ENCODE data around the gene OR52A1. TPM values are rescaled to one million over a fixed set of nuclear protein-coding genes. Genes with fewer than 3 reads are reported as not detected.
"Not testable (repeated sequence)": the region's sequence is repeated elsewhere in the genome, so short reads cannot be mapped to it uniquely, and the experiment has no call there.

The OR52A1 gene
- total and polyA plus RNA-seq, 2 of the 8 experiments (the other 6 are each of a cell fraction or from before 2014, with no cell fraction given), result 5.9 to 12.2 TPM

DNA sequence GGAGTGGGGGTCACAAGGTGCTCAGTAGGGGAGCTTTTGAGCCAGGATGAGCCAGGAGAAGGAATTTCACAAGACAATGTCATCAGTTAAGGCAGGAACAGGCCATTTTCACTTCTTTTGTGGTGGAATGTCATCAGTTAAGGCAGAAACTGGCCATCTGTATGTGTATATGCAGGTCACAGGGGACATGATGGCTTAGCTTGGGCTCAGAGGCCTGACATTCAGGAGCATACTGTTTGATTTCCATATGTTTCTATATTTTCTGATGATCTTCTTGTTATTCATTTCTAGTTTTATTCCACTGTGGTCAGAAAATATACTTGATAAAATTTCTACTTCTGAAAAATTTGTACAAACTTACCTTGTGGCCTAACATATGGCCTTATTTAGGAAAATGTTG is 11.3 kb upstream of the OR52A1 start:
- FAIRE-seq; H3K14ac ChIP-seq (ENCODE audit: insufficient read length); H3K4me2 ChIP-seq (ENCODE audit: insufficient read depth in 1 of 2, low read depth in 2 of 2, low read length in 2 of 2); H2BK15ac ChIP-seq (ENCODE audit: low read length); H3K23ac ChIP-seq (ENCODE audit: insufficient read length); H2BK12ac ChIP-seq (ENCODE audit: low read depth, low read length); H4K20me1 ChIP-seq (replicated peaks in 1 of 2; ENCODE audit: control insufficient read depth in 1 of 2, insufficient read depth in 2 of 2, low read length in 2 of 2); H3K27me3 ChIP-seq (replicated peaks in 1 of 4; ENCODE audit: control insufficient read depth in 3 of 4, extremely low read depth in 1 of 4, insufficient read depth in 3 of 4, low read length in 3 of 4); H3K79me2 ChIP-seq (ENCODE audit: control insufficient read depth in 1 of 2, insufficient read depth in 2 of 2, low read length in 2 of 2); H3K18ac ChIP-seq (ENCODE audit: extremely low read depth, low read length); POLR2A ChIA-PET (ENCODE audit: partially characterized antibody); H3K79me1 ChIP-seq (ENCODE audit: low read depth, low read length); H3K9ac ChIP-seq (replicated peaks in 1 of 4; ENCODE audit: extremely low read depth in 1 of 4, low read depth in 3 of 4, low read length in 3 of 4); H2AK5ac ChIP-seq (ENCODE audit: low read depth, low read length); CTCF ChIA-PET (ENCODE audit: partially characterized antibody); DNase-seq (ENCODE audit: low read depth in 1 of 2, low spot score in 2 of 2); H3K23me2 ChIP-seq (ENCODE audit: low read depth, low read length); H3K4me3 ChIP-seq (ENCODE audit: extremely low read depth in 1 of 4, insufficient read depth in 2 of 4, low read depth in 3 of 4, low read length in 4 of 4); H3K4ac ChIP-seq (replicated peaks; ENCODE audit: insufficient read length, low read depth, low read length); H4K91ac ChIP-seq (replicated peaks; ENCODE audit: insufficient read length, low read length); H3K9me3 ChIP-seq (ENCODE audit: insufficient read depth in 2 of 2, low read depth in 1 of 2, low read length in 1 of 2); H3K4me1 ChIP-seq (replicated peaks in 1 of 4; ENCODE audit: control insufficient read depth in 3 of 4, insufficient read depth in 4 of 4, low read length in 3 of 4); H2AFZ ChIP-seq (ENCODE audit: low read length); H4K8ac ChIP-seq (ENCODE audit: extremely low read depth, insufficient read depth, low read length); H3K36me3 ChIP-seq (ENCODE audit: control insufficient read depth in 2 of 4, insufficient read depth in 4 of 4, low read length in 3 of 4); H4K5ac ChIP-seq (ENCODE audit: insufficient read length, low read depth, low read length); H3K27ac ChIP-seq (ENCODE audit: low read depth, low read length); H2BK20ac ChIP-seq (ENCODE audit: low read length): not testable (repeated sequence)
- H2BK120ac ChIP-seq (replicated peaks; ENCODE audit: low read depth, low read length), result peak overlapping the region; percentile 33
- peak overlapping the region; percentile 16 for H3K56ac ChIP-seq (replicated peaks; ENCODE audit: insufficient read length, low read depth, low read length)
- peak overlapping the region; percentile 77; the same call in 1 of the 2 replicates for H2BK5ac ChIP-seq (ENCODE audit: low read depth, low read length)

DNA sequence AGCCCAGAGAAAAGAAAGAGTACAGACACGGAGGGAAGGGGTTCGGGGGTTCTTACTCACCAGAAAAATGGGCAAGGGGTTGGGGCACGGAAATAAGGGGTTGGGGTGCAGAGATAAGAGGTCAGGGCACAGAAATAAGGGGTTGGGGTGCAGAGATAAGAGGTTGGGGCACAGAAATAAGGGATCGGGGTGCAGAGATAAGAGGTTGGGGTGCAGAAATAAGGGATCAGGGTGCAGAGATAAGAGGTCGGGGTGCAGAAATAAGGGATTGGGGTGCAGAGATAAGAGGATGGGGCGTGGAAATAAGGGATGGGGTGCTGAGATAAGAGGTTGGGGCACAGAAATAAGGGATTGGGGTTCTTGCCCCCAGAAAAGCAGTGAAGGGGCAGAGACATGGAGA is 10.2 kb upstream of the OR52A1 start:
- DNase-seq (ENCODE audit: low read depth in 1 of 2, low spot score in 2 of 2); H3K9me3 ChIP-seq (ENCODE audit: insufficient read depth in 2 of 2, low read depth in 1 of 2, low read length in 1 of 2); POLR2A ChIA-PET (ENCODE audit: partially characterized antibody); H4K8ac ChIP-seq (ENCODE audit: extremely low read depth, insufficient read depth, low read length); H3K79me1 ChIP-seq (ENCODE audit: low read depth, low read length); H3K79me2 ChIP-seq (ENCODE audit: control insufficient read depth in 1 of 2, insufficient read depth in 2 of 2, low read length in 2 of 2); H3K23me2 ChIP-seq (ENCODE audit: low read depth, low read length); H3K4me3 ChIP-seq (ENCODE audit: extremely low read depth in 1 of 4, insufficient read depth in 2 of 4, low read depth in 3 of 4, low read length in 4 of 4); H3K14ac ChIP-seq (ENCODE audit: insufficient read length); H4K5ac ChIP-seq (ENCODE audit: insufficient read length, low read depth, low read length); CTCF ChIA-PET (ENCODE audit: partially characterized antibody); H3K27ac ChIP-seq (ENCODE audit: low read depth, low read length); H3K23ac ChIP-seq (ENCODE audit: insufficient read length); H2BK15ac ChIP-seq (ENCODE audit: low read length); H3K27me3 ChIP-seq (replicated peaks in 1 of 4; ENCODE audit: control insufficient read depth in 3 of 4, extremely low read depth in 1 of 4, insufficient read depth in 3 of 4, low read length in 3 of 4); H2BK120ac ChIP-seq (replicated peaks; ENCODE audit: low read depth, low read length); H2AK5ac ChIP-seq (ENCODE audit: low read depth, low read length); H3K4me2 ChIP-seq (ENCODE audit: insufficient read depth in 1 of 2, low read depth in 2 of 2, low read length in 2 of 2); H3K36me3 ChIP-seq (ENCODE audit: control insufficient read depth in 2 of 4, insufficient read depth in 4 of 4, low read length in 3 of 4); H3K56ac ChIP-seq (replicated peaks; ENCODE audit: insufficient read length, low read depth, low read length); H4K91ac ChIP-seq (replicated peaks; ENCODE audit: insufficient read length, low read length); H2BK12ac ChIP-seq (ENCODE audit: low read depth, low read length); H3K18ac ChIP-seq (ENCODE audit: extremely low read depth, low read length); H3K4ac ChIP-seq (replicated peaks; ENCODE audit: insufficient read length, low read depth, low read length); H4K20me1 ChIP-seq (replicated peaks in 1 of 2; ENCODE audit: control insufficient read depth in 1 of 2, insufficient read depth in 2 of 2, low read length in 2 of 2); H2AFZ ChIP-seq (ENCODE audit: low read length); H3K4me1 ChIP-seq (replicated peaks in 1 of 4; ENCODE audit: control insufficient read depth in 3 of 4, insufficient read depth in 4 of 4, low read length in 3 of 4); FAIRE-seq; H3K9ac ChIP-seq (replicated peaks in 1 of 4; ENCODE audit: extremely low read depth in 1 of 4, low read depth in 3 of 4, low read length in 3 of 4): not testable (repeated sequence)
- 0 out of 2 replicates have a peak overlapping the region, but pooled peaks have one; percentile 86 for H2BK20ac ChIP-seq (ENCODE audit: low read length)
- 97 to 100% methylated on average over 1 to 6 of the region's 6 CpGs for WGBS, 2 experiments (ENCODE audit: extremely low coverage in 1 of 2, insufficient coverage in 1 of 2, insufficient read length in 1 of 2, insufficient replicate concordance in 2 of 2, low coverage in 1 of 2, low lambda C conversion rate in 2 of 2, missing lambda C conversion rate in 1 of 2)
- peak overlapping the region; percentile 9; the same call in 1 of the 2 replicates for H2BK5ac ChIP-seq (ENCODE audit: low read depth, low read length)
